Mesendoderm (in vitro differentiated cells): Measurements from ENCODE around the gene TCF7L1.

ENCODE experiments used
- DNase-seq: peaks from one replicate; pipeline ENCODE4 v3.0.0; 2013
- H2AK5ac ChIP-seq: 2 replicates; pipeline ENCODE4 v1.6.1; 2013; ENCODE audit warnings: low read length, inconsistent platforms
- H2BK120ac ChIP-seq: 2 replicates; pipeline ENCODE4 v1.6.1; 2013; ENCODE audit warnings: low read depth, mild to moderate bottlenecking, low read length, moderate library complexity, mixed read lengths
- H2BK15ac ChIP-seq: replicated peaks from 2 replicates; pipeline ENCODE4 v1.6.1; 2013; ENCODE audit warnings: low read depth, mild to moderate bottlenecking, moderate library complexity
- H2BK5ac ChIP-seq: 2 replicates; pipeline ENCODE4 v1.6.1; 2013; ENCODE audit warnings: low read length, inconsistent platforms
- H3K18ac ChIP-seq: 2 replicates; pipeline ENCODE4 v1.6.1; 2013; ENCODE audit warnings: mild to moderate bottlenecking, low read length, mixed read lengths
- H3K23ac ChIP-seq: one replicate; pipeline ENCODE4 v1.6.1; 2013; ENCODE audit warnings: low read length
- H3K27ac ChIP-seq: 2 replicates; pipeline ENCODE4 v1.5.1; 2013; ENCODE audit warnings: low read depth, mild to moderate bottlenecking, inconsistent platforms, low read length, moderate library complexity
- H3K27me3 ChIP-seq: 2 replicates; pipeline ENCODE4 v1.6.1; 2013; ENCODE audit warnings: low read length, control low read depth, mild to moderate bottlenecking, inconsistent platforms; ENCODE audit not compliant: insufficient read depth, poor library complexity
- H3K36me3 ChIP-seq: 2 replicates; pipeline ENCODE4 v1.6.1; 2013; ENCODE audit warnings: low read length, inconsistent platforms; ENCODE audit not compliant: control insufficient read depth, insufficient read depth
- H3K4ac ChIP-seq: one replicate; pipeline ENCODE4 v1.6.1; 2013; ENCODE audit warnings: low read depth, mild to moderate bottlenecking, low read length, moderate library complexity
- H3K4me1 ChIP-seq: 2 replicates; pipeline ENCODE4 v1.6.1; 2013; ENCODE audit warnings: low read depth, low read length, inconsistent platforms; ENCODE audit not compliant: control insufficient read depth
- H3K4me2 ChIP-seq: 2 replicates; pipeline ENCODE4 v1.6.1; 2013; ENCODE audit warnings: low read length
- H3K4me3 ChIP-seq: 2 replicates; pipeline ENCODE4 v1.5.1; 2013; ENCODE audit warnings: mild to moderate bottlenecking, low read length
- H3K56ac ChIP-seq: one replicate; pipeline ENCODE4 v1.6.1; 2013; ENCODE audit warnings: low read length
- H3K79me1 ChIP-seq: 2 replicates; pipeline ENCODE4 v1.6.1; 2013; ENCODE audit warnings: low read length, inconsistent platforms
- H3K79me2 ChIP-seq: 2 replicates; pipeline ENCODE4 v1.6.1; 2013; ENCODE audit warnings: mild to moderate bottlenecking, low read length; ENCODE audit not compliant: control insufficient read depth, insufficient read depth
- H3K9ac ChIP-seq: 2 replicates; pipeline ENCODE4 v1.6.1; 2013; ENCODE audit warnings: low read length, inconsistent platforms
- H4K5ac ChIP-seq: one replicate; pipeline ENCODE4 v1.6.1; 2013; ENCODE audit warnings: low read length
- H4K8ac ChIP-seq: one replicate; pipeline ENCODE4 v1.6.1; 2013; ENCODE audit warnings: low read depth, mild to moderate bottlenecking, control low read depth, low read length, moderate library complexity
- WGBS: extraction: QIAGEN DNeasy Blood & Tissue Kit; methylation state at CpG from one replicate; pipeline ENCODE4 v1.1.7; 2013; ENCODE audit warnings: low lambda C conversion rate, missing lambda C conversion rate; ENCODE audit not compliant: insufficient coverage; ENCODE audit errors: extremely low coverage; 5-methylcytosine and 5-hydroxymethylcytosine counted together

The TCF7L1 gene

DNA sequence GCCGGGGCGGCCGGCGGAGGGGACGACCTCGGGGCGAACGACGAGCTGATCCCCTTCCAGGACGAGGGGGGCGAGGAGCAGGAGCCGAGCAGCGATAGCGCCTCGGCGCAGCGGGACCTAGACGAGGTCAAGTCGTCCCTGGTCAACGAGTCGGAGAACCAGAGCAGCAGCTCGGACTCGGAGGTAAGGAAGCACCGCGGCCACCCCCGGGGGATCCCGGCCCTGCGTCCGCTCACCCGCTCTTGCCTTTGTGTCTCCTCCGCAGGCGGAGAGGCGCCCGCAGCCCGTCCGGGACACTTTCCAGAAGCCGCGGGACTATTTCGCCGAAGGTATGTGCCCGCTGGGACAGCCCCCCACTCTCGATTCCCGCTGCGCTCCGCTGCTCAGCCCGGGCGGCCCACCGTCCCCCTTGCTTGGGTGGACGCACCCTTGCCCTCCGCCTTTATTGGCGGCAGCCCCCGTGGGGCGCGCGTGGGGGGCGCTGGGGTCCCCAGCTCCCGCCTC is 611 bp downstream of the TCF7L1 start:
- Histone ChIP-seq H3K4me3 (peak overlapping the region; percentile 73), H3K27ac (peak overlapping the region; percentile 67), H3K4me1 (peaks cover 5% of the 10 kb centered on the region), H3K36me3 (no peaks in the 10 kb centered on the region), H2BK5ac (no peak overlapping the region), H3K18ac (peak overlapping the region; percentile 24), H2BK15ac (no peak overlapping the region), H3K4me2 (peak overlapping the region; percentile 84), H3K79me1 (no peaks in the 10 kb centered on the region), H3K4ac (peak overlapping the region; percentile 46), H3K27me3 (peaks cover 7% of the 10 kb centered on the region), H3K9ac (peak overlapping the region; percentile 85), H2AK5ac (no peak overlapping the region), H3K56ac (peak overlapping the region; percentile 93), H3K79me2 (peaks cover 5% of the 10 kb centered on the region), H3K23ac (peak overlapping the region; percentile 75), H2BK120ac (no peak overlapping the region), H4K8ac (no peak overlapping the region), H4K5ac (no peak overlapping the region)
- WGBS, result no CpG with 5 or more reads among the region's 57 CpGs
- DNase-seq, result peak; percentile 66

DNA sequence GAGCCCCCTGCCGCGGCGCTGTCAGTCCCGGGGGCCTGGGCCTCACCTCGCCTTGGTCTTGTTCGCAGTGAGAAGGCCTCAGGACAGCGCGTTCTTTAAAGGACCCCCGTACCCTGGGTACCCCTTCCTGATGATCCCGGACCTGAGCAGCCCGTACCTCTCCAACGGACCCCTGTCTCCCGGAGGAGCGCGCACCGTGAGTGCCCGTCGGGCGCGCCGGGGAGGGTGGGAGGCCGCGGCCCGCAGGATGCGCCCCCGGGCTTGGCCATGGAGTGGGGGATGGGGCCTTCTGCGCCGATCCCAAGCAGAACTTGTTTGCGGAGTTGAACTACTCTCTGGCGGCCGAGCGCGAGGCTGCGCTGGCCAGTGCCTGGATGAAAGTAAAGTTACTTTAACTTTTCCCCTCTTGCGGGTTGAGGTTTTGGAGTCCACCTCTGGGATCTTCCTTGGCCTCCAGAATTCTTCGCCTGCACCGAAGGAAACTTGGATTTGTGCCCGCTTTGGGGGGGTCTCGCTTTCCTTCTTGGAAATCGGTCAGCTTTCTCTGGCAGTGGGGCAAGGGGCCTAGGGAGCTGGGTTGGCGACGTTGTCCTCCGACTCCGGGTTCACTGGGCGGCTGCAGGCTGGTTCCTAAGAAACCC is 1.2 kb downstream of the TCF7L1 start:
- Histone ChIP-seq H2AK5ac (no peak overlapping the region), H2BK120ac (no peak overlapping the region), H3K27me3 (peaks cover 7% of the 10 kb centered on the region), H3K27ac (peak overlapping the region; percentile 67), H3K56ac (peak overlapping the region; percentile 93), H4K5ac (no peak overlapping the region), H4K8ac (no peak overlapping the region), H3K9ac (peak overlapping the region; percentile 85), H3K36me3 (no peaks in the 10 kb centered on the region), H3K4me1 (peaks cover 5% of the 10 kb centered on the region), H3K4me2 (peak overlapping the region; percentile 84), H2BK15ac (peak overlapping the region; percentile 19), H3K23ac (peak overlapping the region; percentile 66), H3K79me1 (no peaks in the 10 kb centered on the region), H3K79me2 (peaks cover 5% of the 10 kb centered on the region), H2BK5ac (no peak overlapping the region), H3K4ac (no peak overlapping the region), H3K4me3 (peak overlapping the region; percentile 54), H3K18ac (peak overlapping the region; percentile 24)
- WGBS, result no CpG with 5 or more reads among the region's 45 CpGs
- DNase-seq, result peak; percentile 80

DNA sequence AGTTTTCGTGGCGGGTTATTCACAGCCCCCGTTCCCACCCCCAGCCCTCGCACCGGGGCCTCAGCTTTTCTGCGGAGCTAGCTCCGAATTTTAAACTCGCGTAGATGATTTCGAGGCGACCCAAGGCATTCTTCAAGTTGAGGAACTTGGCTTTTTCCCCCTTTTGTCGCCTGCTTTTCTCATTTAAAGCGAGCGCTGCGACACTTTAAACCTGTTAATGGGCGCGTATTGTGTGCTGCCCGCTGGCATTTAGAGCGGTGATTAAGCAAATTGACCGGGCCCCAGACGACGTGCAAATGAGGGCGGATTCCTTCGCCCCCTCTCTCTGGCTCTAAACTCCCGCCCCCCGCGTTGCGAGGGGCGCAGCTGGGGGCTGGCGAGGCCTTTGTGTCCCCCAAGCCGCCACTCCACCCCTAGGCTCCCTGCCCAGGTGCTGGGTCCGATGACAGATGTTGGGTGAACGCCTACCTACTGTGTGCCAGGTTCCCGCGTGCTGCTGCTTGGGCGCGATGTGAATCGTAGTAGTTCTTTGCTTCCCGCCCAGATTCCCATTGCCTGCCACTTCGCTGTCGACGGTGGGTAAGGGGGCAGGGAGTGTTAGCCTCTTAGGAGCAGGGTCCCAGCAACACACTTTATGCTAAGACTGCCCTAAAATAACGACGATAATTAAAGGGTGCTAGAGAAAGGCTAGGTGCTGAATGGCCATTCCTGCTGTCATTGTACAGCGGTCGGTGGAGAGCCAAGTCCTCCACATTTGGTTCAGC is 1.9 kb downstream of the TCF7L1 start:
- Histone ChIP-seq H3K18ac (peak overlapping the region; percentile 24), H3K4ac (no peak overlapping the region), H4K5ac (no peak overlapping the region), H2BK120ac (no peak overlapping the region), H4K8ac (no peak overlapping the region), H3K9ac (peak overlapping the region; percentile 85), H3K27me3 (peaks cover 7% of the 10 kb centered on the region), H2BK5ac (no peak overlapping the region), H3K79me1 (peaks cover 1% of the 10 kb centered on the region), H3K4me2 (peak overlapping the region; percentile 84), H3K23ac (no peak overlapping the region), H2AK5ac (no peak overlapping the region), H2BK15ac (peak overlapping the region; percentile 19), H3K56ac (peak overlapping the region; percentile 93), H3K36me3 (no peaks in the 10 kb centered on the region), H3K4me3 (peak overlapping the region; percentile 54), H3K4me1 (peaks cover 5% of the 10 kb centered on the region), H3K79me2 (peaks cover 9% of the 10 kb centered on the region), H3K27ac (peak overlapping the region; percentile 67)
- peak; percentile 89 for DNase-seq
- WGBS, result no CpG with 5 or more reads among the region's 46 CpGs

DNA sequence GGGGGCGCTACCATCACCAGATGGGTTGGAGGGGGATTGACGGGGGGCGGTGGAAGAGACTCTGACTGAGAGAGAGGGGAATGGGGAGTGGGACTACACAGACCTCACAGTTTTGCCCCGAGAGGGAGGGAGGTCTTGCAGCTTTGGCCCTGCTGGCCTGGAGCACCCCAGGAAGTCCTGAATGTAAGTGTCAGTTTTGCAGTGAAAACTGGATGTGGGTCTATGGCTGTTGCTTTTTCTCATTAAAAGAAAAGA is 2.4 kb downstream of the TCF7L1 start:
- no peak overlapping the region for H3K27ac ChIP-seq
- no peak overlapping the region for H3K4ac ChIP-seq
- H3K18ac ChIP-seq, result no peak overlapping the region
- H3K4me3 ChIP-seq, result no peak overlapping the region
- H3K23ac ChIP-seq, result no peak overlapping the region
- H3K9ac ChIP-seq, result no peak overlapping the region
- peak overlapping the region; percentile 84 for H3K4me2 ChIP-seq
- no peak overlapping the region for H2AK5ac ChIP-seq
- H3K56ac ChIP-seq, result no peak overlapping the region
- no peak for DNase-seq
- WGBS, result no CpG with 5 or more reads among the region's 4 CpGs
- H3K79me1 ChIP-seq, result peaks cover 1% of the 10 kb centered on the region
- H3K4me1 ChIP-seq, result peaks cover 5% of the 10 kb centered on the region
- no peaks in the 10 kb centered on the region for H3K36me3 ChIP-seq
- no peak overlapping the region for H2BK120ac ChIP-seq
- H4K5ac ChIP-seq, result no peak overlapping the region
- peaks cover 11% of the 10 kb centered on the region for H3K79me2 ChIP-seq
- H2BK15ac ChIP-seq, result no peak overlapping the region
- H3K27me3 ChIP-seq, result peaks cover 7% of the 10 kb centered on the region
- no peak overlapping the region for H2BK5ac ChIP-seq
- H4K8ac ChIP-seq, result no peak overlapping the region

DNA sequence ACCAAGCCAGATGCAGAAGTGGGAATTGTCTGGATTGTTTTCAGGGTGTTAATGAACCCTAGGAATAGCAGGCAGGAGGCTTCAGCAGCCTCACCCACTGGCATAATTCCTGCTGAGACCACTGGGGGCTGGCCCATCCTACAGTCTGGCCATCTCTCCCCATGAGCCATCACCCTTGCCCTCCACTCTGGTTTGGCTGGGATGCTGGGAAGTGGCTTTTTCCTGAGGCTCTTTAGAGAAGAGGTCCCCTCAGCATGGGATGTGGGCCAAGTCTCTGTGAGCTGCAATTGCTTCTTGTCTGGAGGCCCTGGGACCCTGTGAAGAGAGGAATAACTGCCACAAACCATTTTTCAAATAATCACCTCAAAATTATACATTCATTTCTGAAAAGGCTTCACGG is 4.0 kb downstream of the TCF7L1 start:
- Histone ChIP-seq H2BK15ac (no peak overlapping the region), H3K4ac (no peak overlapping the region), H3K9ac (no peak overlapping the region), H4K5ac (no peak overlapping the region), H3K79me2 (peaks cover 11% of the 10 kb centered on the region), H3K23ac (no peak overlapping the region), H3K18ac (no peak overlapping the region), H2BK5ac (no peak overlapping the region), H3K27me3 (peaks cover 7% of the 10 kb centered on the region), H3K36me3 (no peaks in the 10 kb centered on the region), H3K56ac (no peak overlapping the region), H2AK5ac (no peak overlapping the region), H4K8ac (no peak overlapping the region), H3K27ac (no peak overlapping the region), H3K4me3 (no peak overlapping the region), H3K4me2 (no peak overlapping the region), H2BK120ac (no peak overlapping the region), H3K79me1 (peaks cover 1% of the 10 kb centered on the region), H3K4me1 (peaks cover 5% of the 10 kb centered on the region)
- no peak for DNase-seq
- no CpG with 5 or more reads among the region's 1 CpG for WGBS
